CD4-positive, alpha-beta T cell treated with Interferon gamma for 1 hour (primary cell): ENCODE data around the gene DMRTB1.
"Not testable (repeated sequence)": the region's sequence is repeated elsewhere in the genome, so short reads cannot be mapped to it uniquely, and the experiment has no call there.

Source experiments
- DNase-seq: peaks from one replicate; pipeline ENCODE4 v3.0.0-alpha.2; 2020

The DMRTB1 gene

GRCh38 chr1:53459321-53460175 is at the start of gene DMRTB1:
Gene DMRTB1, plus strand, starts transcription at chr1:53459399. Its CDS starts 55 bp downstream, at chr1:53459454.
- no peak for DNase-seq

GRCh38 chr1:53409695-53410094 is 49.5 kb upstream of the DMRTB1 start:
- DNase-seq = no peak

- peak; percentile 48 for DNase-seq
These were observed 49.1 kb upstream of the DMRTB1 start for GRCh38 chr1:53410100-53410541.

- DNase-seq = no peak
These were observed 48.5 kb upstream of the DMRTB1 start for GRCh38 chr1:53410701-53411100.

- no peak for DNase-seq
These were observed 47.6 kb upstream of the DMRTB1 start for GRCh38 chr1:53411541-53412152.

- no peak for DNase-seq
These were observed 46.7 kb upstream of the DMRTB1 start for GRCh38 chr1:53412285-53413174.

- DNase-seq = peak; percentile 20
These were observed 45.8 kb upstream of the DMRTB1 start for GRCh38 chr1:53413175-53414001.

GRCh38 chr1:53414632-53415031 is 44.6 kb upstream of the DMRTB1 start:
- no peak for DNase-seq

- no peak for DNase-seq
These were observed 43.8 kb upstream of the DMRTB1 start for GRCh38 chr1:53415432-53415831.

GRCh38 chr1:53416269-53416813 is 42.9 kb upstream of the DMRTB1 start:
- DNase-seq = no peak

GRCh38 chr1:53417074-53417511 is 42.1 kb upstream of the DMRTB1 start:
- no peak for DNase-seq

GRCh38 chr1:53419034-53419433 is 40.2 kb upstream of the DMRTB1 start:
- no peak for DNase-seq

- no peak for DNase-seq
These were observed 38.9 kb upstream of the DMRTB1 start for GRCh38 chr1:53420341-53420740.

- DNase-seq = no peak
These were observed 38.0 kb upstream of the DMRTB1 start for GRCh38 chr1:53421208-53421607.

- no peak for DNase-seq
These were observed 28.9 kb upstream of the DMRTB1 start for GRCh38 chr1:53430261-53430660.

GRCh38 chr1:53430779-53431178 is 28.4 kb upstream of the DMRTB1 start:
- DNase-seq = no peak

GRCh38 chr1:53431244-53431643 is 28.0 kb upstream of the DMRTB1 start:
- DNase-seq = no peak

- DNase-seq = no peak
These were observed 27.2 kb upstream of the DMRTB1 start for GRCh38 chr1:53431805-53432565.

GRCh38 chr1:53432611-53433010 is 26.6 kb upstream of the DMRTB1 start:
- no peak for DNase-seq

- DNase-seq = not testable (repeated sequence)
These were observed 24.7 kb upstream of the DMRTB1 start for GRCh38 chr1:53434405-53435007.

GRCh38 chr1:53435151-53435550 is 24.0 kb upstream of the DMRTB1 start:
- DNase-seq = no peak
